A549 (cell line): ENCODE data around the gene ATP9A.

Experiments used
- CEBPB ChIP-seq, 2 experiments: fragments of >200 bp in 1 of 2; sonication (Bioruptor Twin) in 1 of 2; formaldehyde crosslinking in 1 of 2; IDR thresholded peaks; 2 replicates each; pipeline ENCODE4 v1.6.1; 2012 to 2016
- EP300 ChIP-seq, 2 experiments: fragments of >200 bp; sonication (Bioruptor Twin); formaldehyde crosslinking; IDR thresholded peaks; 2 replicates in 1 of 2; 3 replicates in 1 of 2; pipeline ENCODE4 v1.6.1; 2016 to 2017
- POLR2A ChIP-seq: IDR thresholded peaks from 2 replicates; pipeline ENCODE4 v1.6.1; 2012; ENCODE audit warnings: mild to moderate bottlenecking, low read length
- POLR2AphosphoS2 ChIP-seq: conservative IDR thresholded peaks from 2 replicates; pipeline ENCODE4 v1.6.1; 2012; ENCODE audit warnings: low read length, improper control_type of control experiment, inconsistent platforms
- RNF2 ChIP-seq: fragments of 200-600 bp; sonication (generic); IDR thresholded peaks from 2 replicates; pipeline ENCODE4 v1.6.1; 2016; ENCODE audit warnings: low read depth, mild to moderate bottlenecking, antibody characterized with exemption, moderate library complexity, borderline replicate concordance
- TF ChIP-seq, protein P1 (sequence below): fragments of >200 bp; sonication (Bioruptor Twin); formaldehyde crosslinking; IDR thresholded peaks from 3 replicates; pipeline ENCODE4 v1.5.1; 2016

DNA sequence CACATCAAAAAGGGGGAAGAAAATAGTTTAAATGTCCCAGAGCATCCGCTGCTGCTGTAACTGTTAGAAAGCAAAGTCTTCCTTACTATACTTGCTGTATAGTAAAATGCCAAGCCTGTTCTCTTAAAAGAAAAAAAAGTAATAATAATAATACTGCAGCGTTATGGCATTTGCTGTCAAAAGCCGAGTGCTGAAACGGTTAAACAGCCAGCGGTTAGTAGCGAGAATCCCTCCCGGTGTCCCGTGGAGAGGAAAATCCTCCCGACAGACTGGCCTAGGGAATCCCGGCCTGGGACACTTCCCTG, 206.2 kb downstream of the ATP9A start:
- TF ChIP-seq POLR2A (no peak), CEBPB (IDR thresholded peaks at IDR 0.05) (no peak), EP300 (IDR thresholded peaks at IDR 0.05) (no peak), POLR2AphosphoS2 (no peak), RNF2 (no peak)
- TF ChIP-seq, protein P1, sequence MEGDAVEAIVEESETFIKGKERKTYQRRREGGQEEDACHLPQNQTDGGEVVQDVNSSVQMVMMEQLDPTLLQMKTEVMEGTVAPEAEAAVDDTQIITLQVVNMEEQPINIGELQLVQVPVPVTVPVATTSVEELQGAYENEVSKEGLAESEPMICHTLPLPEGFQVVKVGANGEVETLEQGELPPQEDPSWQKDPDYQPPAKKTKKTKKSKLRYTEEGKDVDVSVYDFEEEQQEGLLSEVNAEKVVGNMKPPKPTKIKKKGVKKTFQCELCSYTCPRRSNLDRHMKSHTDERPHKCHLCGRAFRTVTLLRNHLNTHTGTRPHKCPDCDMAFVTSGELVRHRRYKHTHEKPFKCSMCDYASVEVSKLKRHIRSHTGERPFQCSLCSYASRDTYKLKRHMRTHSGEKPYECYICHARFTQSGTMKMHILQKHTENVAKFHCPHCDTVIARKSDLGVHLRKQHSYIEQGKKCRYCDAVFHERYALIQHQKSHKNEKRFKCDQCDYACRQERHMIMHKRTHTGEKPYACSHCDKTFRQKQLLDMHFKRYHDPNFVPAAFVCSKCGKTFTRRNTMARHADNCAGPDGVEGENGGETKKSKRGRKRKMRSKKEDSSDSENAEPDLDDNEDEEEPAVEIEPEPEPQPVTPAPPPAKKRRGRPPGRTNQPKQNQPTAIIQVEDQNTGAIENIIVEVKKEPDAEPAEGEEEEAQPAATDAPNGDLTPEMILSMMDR: no peak
